ENCODE measurements around the gene DACH1.
A peak's percentile ranks its signal among the peaks of the same experiment; 100 is the strongest.

The DACH1 gene

DNA sequence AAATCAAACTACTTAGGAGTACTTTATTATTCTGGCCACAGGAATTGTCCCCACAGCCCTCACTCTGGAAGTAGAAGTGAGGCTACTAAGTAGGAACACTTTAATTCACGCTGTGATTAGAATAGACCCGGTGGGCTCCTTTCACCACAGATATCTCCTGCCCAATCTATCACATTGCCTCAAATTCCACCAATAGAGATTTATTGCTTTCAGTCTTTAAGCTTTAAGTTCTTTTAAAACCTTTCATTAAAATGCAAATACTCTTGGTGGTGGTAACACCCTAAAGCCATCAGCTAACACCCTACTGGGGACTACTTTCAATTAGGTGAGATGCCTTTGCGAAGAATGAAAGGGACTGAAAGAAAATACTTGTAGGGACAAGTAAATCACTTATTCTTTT is 181.9 kb downstream of the DACH1 start:
- H3K9me3 ChIP-seq (replicated peaks; ENCODE audit: low read length) = no peaks in the 10 kb centered on the region
- H3K9ac ChIP-seq (ENCODE audit: low read depth, low read length) = no peak overlapping the region
- H3K36me3 ChIP-seq (ENCODE audit: insufficient read depth, low read length) = no peaks in the 10 kb centered on the region
- no peaks in the 10 kb centered on the region for H3K4me1 ChIP-seq (ENCODE audit: control insufficient read depth, insufficient read depth, low read length)
- H3K27me3 ChIP-seq (ENCODE audit: control insufficient read depth, insufficient read depth, low read length) = no peaks in the 10 kb centered on the region
- no peak overlapping the region for H3K4me2 ChIP-seq (ENCODE audit: low read length)
- H3K4me3 ChIP-seq (ENCODE audit: low read length) = no peak overlapping the region

DNA sequence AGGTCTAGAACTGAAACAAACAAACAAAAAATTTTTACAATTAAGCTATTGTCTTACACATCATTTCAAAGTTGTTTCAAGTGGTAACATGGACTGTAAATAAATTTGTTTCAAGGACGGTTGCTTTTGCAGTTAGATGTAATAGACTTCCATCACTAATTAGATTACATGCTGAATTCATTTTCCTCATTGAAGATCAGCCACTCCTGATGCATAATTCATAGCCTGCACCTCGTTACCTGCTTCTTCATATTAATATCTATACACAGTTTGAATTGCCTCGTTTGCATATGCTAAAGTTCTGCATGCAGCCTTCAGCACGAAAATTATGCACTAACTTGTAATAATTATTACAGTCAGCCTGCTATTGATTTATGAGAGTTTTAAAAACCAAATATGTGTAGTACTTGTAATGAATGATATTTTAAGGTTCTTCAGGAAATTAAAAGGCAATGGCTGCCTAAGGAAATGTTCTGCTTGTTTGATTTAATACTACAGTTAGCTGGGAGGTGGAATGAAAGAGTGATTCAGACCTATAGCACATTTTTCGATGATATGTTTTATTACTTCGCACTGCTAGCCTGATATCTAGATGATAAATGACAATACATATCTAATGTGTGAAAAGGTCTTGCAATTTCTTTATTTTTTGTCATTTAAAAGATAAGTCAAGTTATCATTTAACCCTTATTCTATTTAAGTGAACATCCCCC is 184.9 kb downstream of the DACH1 start:
- no peak overlapping the region for H3K9ac ChIP-seq (ENCODE audit: low read depth, low read length)
- no peak overlapping the region for H3K4me2 ChIP-seq (ENCODE audit: low read length)
- no peaks in the 10 kb centered on the region for H3K4me1 ChIP-seq (ENCODE audit: control insufficient read depth, insufficient read depth, low read length)
- no peaks in the 10 kb centered on the region for H3K36me3 ChIP-seq (ENCODE audit: insufficient read depth, low read length)
- no peaks in the 10 kb centered on the region for H3K27me3 ChIP-seq (ENCODE audit: control insufficient read depth, insufficient read depth, low read length)
- no peaks in the 10 kb centered on the region for H3K9me3 ChIP-seq (replicated peaks; ENCODE audit: low read length)
- no peak overlapping the region for H3K4me3 ChIP-seq (ENCODE audit: low read length)

- no peaks in the 10 kb centered on the region for H3K4me1 ChIP-seq (ENCODE audit: control insufficient read depth, insufficient read depth, low read length)
- H3K9me3 ChIP-seq (replicated peaks; ENCODE audit: low read length) = no peaks in the 10 kb centered on the region
- no peaks in the 10 kb centered on the region for H3K36me3 ChIP-seq (ENCODE audit: insufficient read depth, low read length)
- no peak overlapping the region for H3K4me2 ChIP-seq (ENCODE audit: low read length)
- H3K27me3 ChIP-seq (ENCODE audit: control insufficient read depth, insufficient read depth, low read length) = no peaks in the 10 kb centered on the region
- H3K4me3 ChIP-seq (ENCODE audit: low read length) = no peak overlapping the region
- H3K9ac ChIP-seq (ENCODE audit: low read depth, low read length) = no peak overlapping the region
These were observed 189.9 kb downstream of the DACH1 start for GRCh38 chr13:71677124-71677523.

- no peak overlapping the region for H3K4me3 ChIP-seq (ENCODE audit: low read length)
- no peak overlapping the region for H3K4me2 ChIP-seq (ENCODE audit: low read length)
- H3K9me3 ChIP-seq (replicated peaks; ENCODE audit: low read length) = no peaks in the 10 kb centered on the region
- no peaks in the 10 kb centered on the region for H3K4me1 ChIP-seq (ENCODE audit: control insufficient read depth, insufficient read depth, low read length)
- H3K27me3 ChIP-seq (ENCODE audit: control insufficient read depth, insufficient read depth, low read length) = no peaks in the 10 kb centered on the region
- H3K9ac ChIP-seq (ENCODE audit: low read depth, low read length) = no peak overlapping the region
- no peaks in the 10 kb centered on the region for H3K36me3 ChIP-seq (ENCODE audit: insufficient read depth, low read length)
These were observed 194.5 kb downstream of the DACH1 start for GRCh38 chr13:71672512-71672911.

GRCh38 chr13:71663431-71663830 is 203.6 kb downstream of the DACH1 start:
- Histone ChIP-seq H3K9me3 (replicated peaks; ENCODE audit: low read length) (no peaks in the 10 kb centered on the region), H3K4me1 (ENCODE audit: control insufficient read depth, insufficient read depth, low read length) (no peaks in the 10 kb centered on the region)

DNA sequence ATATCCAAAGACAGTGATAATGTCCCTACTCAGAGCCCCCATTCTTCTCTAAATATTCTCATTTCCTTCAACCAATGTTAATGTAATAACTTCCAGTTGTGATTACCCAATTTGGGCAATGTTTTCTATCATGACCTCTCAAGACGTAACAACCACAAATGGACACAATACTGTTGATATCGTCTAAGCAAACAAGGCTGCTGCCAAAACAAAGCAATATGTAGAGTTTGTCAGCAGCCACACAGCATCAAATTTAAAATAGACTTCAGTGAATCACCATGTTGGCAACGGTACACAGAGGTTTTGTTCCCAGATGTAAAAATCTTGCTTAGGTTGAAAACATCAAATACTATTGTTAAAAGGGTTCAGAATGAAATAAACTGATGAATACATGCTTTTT is 205.1 kb downstream of the DACH1 start:
- Histone ChIP-seq H3K4me1 (ENCODE audit: control insufficient read depth, insufficient read depth, low read length) (no peaks in the 10 kb centered on the region), H3K4me2 (ENCODE audit: low read length) (peak overlapping the region; percentile 23), H3K36me3 (ENCODE audit: insufficient read depth, low read length) (no peaks in the 10 kb centered on the region), H3K4me3 (ENCODE audit: low read length) (no peak overlapping the region), H3K27me3 (ENCODE audit: control insufficient read depth, insufficient read depth, low read length) (no peaks in the 10 kb centered on the region), H3K9ac (ENCODE audit: low read depth, low read length) (no peak overlapping the region), H3K9me3 (replicated peaks; ENCODE audit: low read length) (no peaks in the 10 kb centered on the region)

More at GRCh38 chr13:71663431-71663830, 203.6 kb downstream of the DACH1 start:
- H3K9ac ChIP-seq (ENCODE audit: low read depth, low read length) = no peak overlapping the region
- H3K4me3 ChIP-seq (ENCODE audit: low read length) = no peak overlapping the region
- H3K27me3 ChIP-seq (ENCODE audit: control insufficient read depth, insufficient read depth, low read length) = no peaks in the 10 kb centered on the region
- H3K4me2 ChIP-seq (ENCODE audit: low read length) = no peak overlapping the region
- H3K36me3 ChIP-seq (ENCODE audit: insufficient read depth, low read length) = no peaks in the 10 kb centered on the region

- no peaks in the 10 kb centered on the region for H3K27me3 ChIP-seq (ENCODE audit: control insufficient read depth, insufficient read depth, low read length)
- no peaks in the 10 kb centered on the region for H3K9me3 ChIP-seq (replicated peaks; ENCODE audit: low read length)
- no peak overlapping the region for H3K9ac ChIP-seq (ENCODE audit: low read depth, low read length)
- H3K36me3 ChIP-seq (ENCODE audit: insufficient read depth, low read length) = no peaks in the 10 kb centered on the region
- no peak overlapping the region for H3K4me2 ChIP-seq (ENCODE audit: low read length)
- H3K4me1 ChIP-seq (ENCODE audit: control insufficient read depth, insufficient read depth, low read length) = no peaks in the 10 kb centered on the region
- H3K4me3 ChIP-seq (ENCODE audit: low read length) = no peak overlapping the region
These were observed 207.6 kb downstream of the DACH1 start for GRCh38 chr13:71659404-71659803.

DNA sequence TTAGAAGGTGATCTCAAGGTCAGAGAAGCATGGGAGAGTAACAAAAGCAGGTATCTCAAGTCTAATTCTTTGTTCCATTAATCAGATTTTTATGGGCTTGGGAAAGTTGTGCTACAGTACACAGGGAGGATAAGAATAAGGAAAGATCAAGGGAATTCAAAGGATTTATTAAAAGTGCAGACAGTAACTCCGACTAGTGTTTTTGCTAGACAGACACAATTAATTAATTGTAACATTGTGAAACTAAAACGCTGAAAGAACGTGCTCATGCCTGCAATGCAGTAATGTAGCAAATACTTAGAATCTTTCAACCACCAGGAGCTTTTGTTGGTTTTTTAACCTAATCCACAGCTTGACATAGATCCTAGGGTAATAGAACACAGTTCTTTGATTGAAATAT is 221.5 kb downstream of the DACH1 start:
- Histone ChIP-seq H3K4me2 (ENCODE audit: low read length) (no peak overlapping the region), H3K36me3 (ENCODE audit: insufficient read depth, low read length) (no peaks in the 10 kb centered on the region), H3K9me3 (replicated peaks; ENCODE audit: low read length) (no peaks in the 10 kb centered on the region), H3K27me3 (ENCODE audit: control insufficient read depth, insufficient read depth, low read length) (no peaks in the 10 kb centered on the region), H3K4me3 (ENCODE audit: low read length) (no peak overlapping the region), H3K9ac (ENCODE audit: low read depth, low read length) (no peak overlapping the region), H3K4me1 (ENCODE audit: control insufficient read depth, insufficient read depth, low read length) (no peaks in the 10 kb centered on the region)

DNA sequence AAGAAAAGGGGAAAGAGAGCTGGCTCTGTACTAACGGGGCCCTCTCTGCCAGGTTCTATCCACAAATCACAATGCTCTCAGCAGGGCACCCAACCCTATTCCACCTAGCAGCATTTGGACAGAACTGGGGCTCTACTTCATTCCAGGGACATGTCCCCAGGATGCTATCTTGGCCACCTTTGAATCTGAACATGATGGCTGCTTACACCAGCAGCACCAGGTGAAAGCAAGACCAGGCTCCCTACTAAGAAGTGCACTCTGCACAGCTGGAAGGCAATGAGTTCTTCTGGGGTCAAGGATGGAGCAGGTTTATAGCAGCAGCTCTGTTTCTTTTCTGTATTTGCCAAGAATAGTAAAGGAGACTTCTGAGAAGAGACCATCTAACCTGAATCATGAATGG is 222.4 kb downstream of the DACH1 start:
- no peak overlapping the region for H3K4me3 ChIP-seq (ENCODE audit: low read length)

DNA sequence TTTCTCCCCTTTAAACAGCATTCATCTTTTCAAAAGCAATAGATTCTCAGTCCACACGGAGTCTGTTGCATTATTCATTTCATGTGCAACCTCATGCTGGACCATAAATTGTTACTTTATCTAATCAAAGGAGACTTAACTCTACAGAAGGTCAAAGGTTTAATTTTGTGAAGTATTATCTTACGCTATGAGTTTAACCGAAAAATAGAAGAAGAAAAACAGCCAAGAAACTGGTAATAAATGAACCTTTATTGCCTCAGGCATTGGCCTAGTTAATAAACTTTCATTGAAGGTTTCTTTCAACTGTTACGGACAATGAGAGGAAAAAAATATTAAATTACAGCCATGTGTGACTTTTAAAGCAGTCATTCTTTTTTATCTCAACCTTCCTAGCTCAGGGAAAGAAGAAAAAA is 223.6 kb downstream of the DACH1 start:
- no peaks in the 10 kb centered on the region for H3K9me3 ChIP-seq (replicated peaks; ENCODE audit: low read length)
- no peaks in the 10 kb centered on the region for H3K27me3 ChIP-seq (ENCODE audit: control insufficient read depth, insufficient read depth, low read length)
- H3K36me3 ChIP-seq (ENCODE audit: insufficient read depth, low read length) = no peaks in the 10 kb centered on the region
- H3K4me1 ChIP-seq (ENCODE audit: control insufficient read depth, insufficient read depth, low read length) = no peaks in the 10 kb centered on the region
- no peak overlapping the region for H3K9ac ChIP-seq (ENCODE audit: low read depth, low read length)
- H3K4me2 ChIP-seq (ENCODE audit: low read length) = no peak overlapping the region
- H3K4me3 ChIP-seq (ENCODE audit: low read length) = no peak overlapping the region

More for the DNA sequence above, 222.4 kb downstream of the DACH1 start:
- Histone ChIP-seq H3K9me3 (replicated peaks; ENCODE audit: low read length) (no peaks in the 10 kb centered on the region), H3K36me3 (ENCODE audit: insufficient read depth, low read length) (no peaks in the 10 kb centered on the region), H3K27me3 (ENCODE audit: control insufficient read depth, insufficient read depth, low read length) (no peaks in the 10 kb centered on the region), H3K4me1 (ENCODE audit: control insufficient read depth, insufficient read depth, low read length) (no peaks in the 10 kb centered on the region), H3K9ac (ENCODE audit: low read depth, low read length) (no peak overlapping the region), H3K4me2 (ENCODE audit: low read length) (no peak overlapping the region)

DNA sequence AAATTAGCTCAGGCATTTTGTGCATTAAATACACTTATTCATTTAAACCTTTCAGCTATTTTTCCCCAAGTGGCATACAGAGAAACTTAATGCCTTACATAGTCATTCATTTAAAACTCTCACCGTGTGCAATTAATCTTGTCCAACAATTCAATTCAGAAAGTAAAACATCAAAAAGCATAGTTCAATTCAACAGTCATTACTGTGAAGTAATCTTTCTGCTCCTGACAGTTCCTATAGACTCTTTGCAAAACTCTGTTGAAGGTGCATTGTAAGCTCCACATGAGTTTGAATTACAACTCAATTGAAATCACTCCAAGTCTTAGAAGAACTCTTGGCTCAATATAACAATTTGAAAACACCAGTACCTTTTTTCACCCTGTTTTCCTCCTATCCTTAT is 228.3 kb downstream of the DACH1 start:
- no peak overlapping the region for H3K9ac ChIP-seq (ENCODE audit: low read depth, low read length)
- H3K9me3 ChIP-seq (replicated peaks; ENCODE audit: low read length) = no peaks in the 10 kb centered on the region
- H3K36me3 ChIP-seq (ENCODE audit: insufficient read depth, low read length) = no peaks in the 10 kb centered on the region
- no peaks in the 10 kb centered on the region for H3K4me1 ChIP-seq (ENCODE audit: control insufficient read depth, insufficient read depth, low read length)
- H3K27me3 ChIP-seq (ENCODE audit: control insufficient read depth, insufficient read depth, low read length) = no peaks in the 10 kb centered on the region
- no peak overlapping the region for H3K4me3 ChIP-seq (ENCODE audit: low read length)
- H3K4me2 ChIP-seq (ENCODE audit: low read length) = no peak overlapping the region

Measured in skeletal muscle satellite cell (primary cell).